NCI-H2196 (cell line): Measurements from ENCODE around the gene MALL.
"Not testable (repeated sequence)": the region's sequence is repeated elsewhere in the genome, so short reads cannot be mapped to it uniquely, and the experiment has no call there.

Experiments
- DNase-seq: peaks from one replicate; lab custom pipeline; 2025; ENCODE audit not compliant: unreplicated experiment; lab: John Stamatoyannopoulos, UW

MALL gene

GRCh38 chr2:110054521-110055407 lies 60.9 kb downstream of the MALL start:
- not testable (repeated sequence) for DNase-seq

GRCh38 chr2:110053688-110054087 lies 61.9 kb downstream of the MALL start:
- not testable (repeated sequence) for DNase-seq

- not testable (repeated sequence) for DNase-seq
Observed at GRCh38 chr2:110052166-110052565, 63.5 kb downstream of the MALL start.

GRCh38 chr2:110050222-110050621 lies 65.4 kb downstream of the MALL start:
- DNase-seq, result not testable (repeated sequence)

- DNase-seq, result not testable (repeated sequence)
Observed at GRCh38 chr2:110049769-110050168, 65.9 kb downstream of the MALL start.

GRCh38 chr2:110048255-110049197 lies 67.1 kb downstream of the MALL start:
- not testable (repeated sequence) for DNase-seq

- DNase-seq, result not testable (repeated sequence)
Observed at GRCh38 chr2:110047225-110047624, 68.4 kb downstream of the MALL start.

GRCh38 chr2:110041941-110042660 lies 73.5 kb downstream of the MALL start:
- not testable (repeated sequence) for DNase-seq

GRCh38 chr2:110037336-110037735 lies 78.3 kb downstream of the MALL start:
- DNase-seq, result not testable (repeated sequence)

- not testable (repeated sequence) for DNase-seq
Observed at GRCh38 chr2:110035384-110035783, 80.2 kb downstream of the MALL start.

- DNase-seq, result not testable (repeated sequence)
Observed at GRCh38 chr2:110034935-110035334, 80.7 kb downstream of the MALL start.
